GM12878 (cell line): ENCODE measurements around the gene ACCSL. TPM values are rescaled to one million over a fixed set of nuclear protein-coding genes. Genes with fewer than 3 reads are reported as not detected.
A peak's percentile ranks its signal among the peaks of the same experiment; 100 is the strongest.

ENCODE experiments used
- ATAC-seq: fragments of 200-7000 bp; cut with Tn5 transposase; 3 replicates; pipeline ENCODE4 v1.9.1; 2020; ENCODE audit warnings: mild to moderate bottlenecking, moderate library complexity
- BruUV-seq: library from RNA; stranded (reverse); fragments of 400-500 nt; replicated peaks from 2 replicates; lab custom pipeline; 2021; lab: Mats Ljungman, UMichigan
- CTCF ChIA-PET: fragments of 300-600 bp; sonication (Branson Sonifier 250); formaldehyde crosslinking; extraction: SDS; loops from one replicate; lab custom pipeline; 2021; ENCODE audit warnings: inconsistent platforms; lab: Yijun Ruan, JAX
- POLR2A ChIA-PET: fragments of 350-600 bp; formaldehyde crosslinking; extraction: SDS; loops from one replicate; lab custom pipeline; 2021; ENCODE audit warnings: inconsistent platforms; lab: Charles Lee
- RAD21 ChIA-PET: fragments of 300-600 bp; sonication (Branson Sonifier 250); formaldehyde crosslinking; loops from one replicate; lab custom pipeline; 2023; ENCODE audit warnings: antibody characterized with exemption; ENCODE audit not compliant: unreplicated experiment; lab: Charles Lee
- SMC1A ChIA-PET: fragments of 300-600 bp; sonication (Branson Sonifier 250); formaldehyde crosslinking; loops from one replicate; lab custom pipeline; 2023; ENCODE audit not compliant: unreplicated experiment, uncharacterized antibody; lab: Charles Lee
- DNase-seq: peaks from one replicate; pipeline ENCODE4 v3.0.0-alpha.2; 2011; ENCODE audit warnings: low read depth, low spot score
- FAIRE-seq: peaks from 3 replicates; lab custom pipeline; 2011; peaks lifted over from hg19 to GRCh38; lab: Jason Lieb, UNC
- H2AFZ ChIP-seq: 2 replicates; pipeline ENCODE4 v1.6.0; 2011; ENCODE audit warnings: low read depth, low read length, control low read depth; ENCODE audit not compliant: control insufficient read depth
- H3K27ac ChIP-seq: 2 replicates; pipeline ENCODE4 v1.5.1; 2011; ENCODE audit warnings: control low read depth; ENCODE audit not compliant: control insufficient read depth, insufficient read depth
- H3K27me3 ChIP-seq, 2 experiments: replicated peaks in 1 of 2; 2 replicates each; pipeline versions ENCODE4 v1.6.0 to v1.6.1; 2011; ENCODE audit warnings: low read length in 1 of 2; ENCODE audit not compliant: control insufficient read depth in 2 of 2, insufficient read depth in 2 of 2
- H3K36me3 ChIP-seq, 2 experiments: 2 replicates each; pipeline ENCODE4 v1.5.1; 2011; ENCODE audit warnings: low read length in 1 of 2; ENCODE audit not compliant: control insufficient read depth in 2 of 2, insufficient read depth in 2 of 2
- H3K4me1 ChIP-seq: 2 replicates; pipeline ENCODE4 v1.6.1; 2011; ENCODE audit warnings: mild to moderate bottlenecking, low read length, moderate library complexity, mixed read lengths; ENCODE audit not compliant: control insufficient read depth, insufficient read depth
- H3K4me2 ChIP-seq: 2 replicates; pipeline ENCODE4 v1.6.0; 2011; ENCODE audit warnings: control low read depth; ENCODE audit not compliant: control insufficient read depth, insufficient read depth
- H3K4me3 ChIP-seq: fragments of 200-600 bp; sonication (generic); 2 replicates; pipeline ENCODE4 v1.5.1; 2016
- H3K79me2 ChIP-seq: 2 replicates; pipeline ENCODE4 v1.6.0; 2011; ENCODE audit warnings: low read length; ENCODE audit not compliant: control insufficient read depth, insufficient read depth
- H3K9ac ChIP-seq: 2 replicates; pipeline ENCODE4 v1.8.0; 2011; ENCODE audit warnings: low read length, control low read depth, mixed read lengths; ENCODE audit not compliant: control insufficient read depth, insufficient read depth
- H3K9me3 ChIP-seq: replicated peaks from 3 replicates; pipeline ENCODE4 v1.5.1; 2011; ENCODE audit warnings: mild to moderate bottlenecking, low read length; ENCODE audit not compliant: control insufficient read depth, insufficient read depth
- H4K20me1 ChIP-seq: 2 replicates; pipeline ENCODE4 v1.6.0; 2011; ENCODE audit not compliant: control insufficient read depth, insufficient read depth
- E2F4 ChIP-seq: IDR thresholded peaks from 2 replicates; pipeline ENCODE4 v1.6.1; 2012; ENCODE audit warnings: low read depth, low read length, improper control_type of control experiment
- ZBTB11 ChIP-seq: fragments of 450-650 bp; formaldehyde crosslinking; IDR thresholded peaks from 2 replicates; pipeline ENCODE4 v1.5.0; 2022; ENCODE audit warnings: mild to moderate bottlenecking, missing genetic modification characterization
- WGBS: methylation state at CpG from one replicate; pipeline ENCODE4 v1.1.6; 2016; ENCODE audit warnings: low lambda C conversion rate; ENCODE audit not compliant: insufficient replicate concordance, insufficient coverage; ENCODE audit errors: missing lambda C conversion rate; 5-methylcytosine and 5-hydroxymethylcytosine counted together
- in situ Hi-C: fragments of 300-500 bp; cut with MboI; formaldehyde crosslinking; loops from 9 replicates; pipeline ENCODE4 v1.14.3; 2018; ENCODE audit warnings: mixed read lengths
- intact Hi-C: fragments of 100-400 bp; cut with micrococcal nuclease; formaldehyde crosslinking; loops from one replicate; pipeline ENCODE4 v1.14.2; 2022; ENCODE audit not compliant: unreplicated experiment
- polyA plus RNA-seq, 11 experiments: library from polyadenylated mRNA; depleted of rRNA in 4 of 11; unstranded in 6 of 11; stranded (reverse) in 5 of 11; fragments of >200 nt; fragmentation: Nextera tagmentation in 4 of 11; fragmentation: Illumina TruSeq in 1 of 11; extraction: Ambion mirVana in 4 of 11; extraction: Trizol in 1 of 11; gene quantifications; 1 replicate in 1 of 11; 2 replicates in 10 of 11; pipeline versions ENCODE4 v1.2.1 to v1.2.3, GENCODE V29; 2011 to 2016; ENCODE audit warnings: inconsistent platforms in 2 of 11, missing spikeins in 2 of 11, low read depth in 1 of 11
- total RNA-seq, 4 experiments: library from RNA; depleted of rRNA in 3 of 4; stranded (reverse); fragments of >200 nt in 3 of 4; fragmentation: Illumina TruSeq in 1 of 4; extraction: Trizol in 1 of 4; gene quantifications; 2 replicates each; pipeline versions ENCODE4 v1.2.1 to v1.2.3, GENCODE V29; 2013 to 2021

The ACCSL gene
- total and polyA plus RNA-seq, 10 of the 15 experiments (the other 5 are each of a cell fraction or from before 2014, with no cell fraction given), result 0.15 TPM; not detected in 9

- WGBS, result 58% methylated on average over 5 of the region's 5 CpGs
- ChIA-PET CTCF (interaction anchor here (1.1 to 10.8 kb wide), 4 partner anchors 10 to 218 kb away, joined by 3 to 77 read pairs (median 5); partner anchors contain the start of gene EXT2), POLR2A (no interaction called here), SMC1A (interaction anchor here (1.3 kb wide), 1 partner anchor 37 kb away, joined by 3 read pairs; no protein-coding TSS in a partner anchor), RAD21 (interaction anchor here (1.4 kb wide), 1 partner anchor 27 kb away, joined by 3 read pairs; no protein-coding TSS in a partner anchor)
- Histone ChIP-seq H3K27ac (peak overlapping the region; percentile 43; the same call in 1 of the 2 replicates), H3K4me2 (peak overlapping the region; percentile 78), H4K20me1 (no peaks in the 10 kb centered on the region), H3K4me1 (peaks cover 11% of the 10 kb centered on the region), H3K79me2 (peaks cover 2% of the 10 kb centered on the region), H2AFZ (no peak overlapping the region; the same call in 1 of the 2 replicates), H3K4me3 (peak overlapping the region; percentile 80), H3K9me3 (no peaks in the 10 kb centered on the region), H3K27me3 (no peaks in the 10 kb centered on the region), H3K9ac (peak overlapping the region; percentile 81), H3K36me3 (no peaks in the 10 kb centered on the region; a peak in 1 of 4 replicates)
- in situ Hi-C loops (no loop called here), intact Hi-C loops (loop anchor here (10.0 kb wide), 1 partner anchor 122 kb away; the partner anchor contains the start of gene C11orf96)
- DNase-seq (no peak), ATAC-seq (no peak), FAIRE-seq (peak; percentile 86)
- TF ChIP-seq ZBTB11 (CRISPR knock-in tag) (no peak), E2F4 (no peak)
- no TSS peak for BruUV-seq
Measured at GRCh38 chr11:44067266-44067665, 19.5 kb downstream of the ACCSL start.
